H9 (cell line): ENCODE data around the gene PLEK. TPM values are rescaled to one million over a fixed set of nuclear protein-coding genes. Genes with fewer than 3 reads are reported as not detected.

Experiments
- DNase-seq: peaks from one replicate; pipeline ENCODE4 v3.0.0-alpha.2; 2017
- H2AFZ ChIP-seq: one replicate; pipeline ENCODE4 v1.6.1; 2013; ENCODE audit warnings: mild to moderate bottlenecking, low read length, control low read depth, moderate library complexity
- H2AK5ac ChIP-seq: 2 replicates; pipeline ENCODE4 v1.6.1; 2013; ENCODE audit warnings: low read length, control low read depth, mixed read lengths; ENCODE audit not compliant: insufficient read length
- H2BK120ac ChIP-seq: one replicate; pipeline ENCODE4 v1.6.1; 2013; ENCODE audit warnings: low read depth, mild to moderate bottlenecking, low read length, control low read depth, inconsistent platforms; ENCODE audit not compliant: poor library complexity, severe bottlenecking
- H2BK12ac ChIP-seq: 2 replicates; pipeline ENCODE4 v1.6.1; 2013; ENCODE audit warnings: low read length, control low read depth, mixed read lengths, low read depth; ENCODE audit not compliant: insufficient read length
- H2BK15ac ChIP-seq: 2 replicates; pipeline ENCODE4 v1.6.1; 2013; ENCODE audit warnings: low read depth, low read length, control low read depth
- H2BK20ac ChIP-seq: one replicate; pipeline ENCODE4 v1.6.1; 2013; ENCODE audit warnings: low read depth, mild to moderate bottlenecking, low read length, control low read depth, inconsistent platforms; ENCODE audit not compliant: poor library complexity, severe bottlenecking
- H2BK5ac ChIP-seq: 2 replicates; pipeline ENCODE4 v1.6.1; 2013; ENCODE audit warnings: low read length, control low read depth, mixed read lengths; ENCODE audit not compliant: insufficient read length
- H3K14ac ChIP-seq: 2 replicates; pipeline ENCODE4 v1.6.1; 2013; ENCODE audit warnings: low read length, control low read depth; ENCODE audit not compliant: insufficient read depth
- H3K18ac ChIP-seq: 2 replicates; pipeline ENCODE4 v1.6.1; 2013; ENCODE audit warnings: low read depth, mild to moderate bottlenecking, mixed read lengths, low read length, control low read depth; ENCODE audit not compliant: insufficient read length
- H3K23ac ChIP-seq: 2 replicates; pipeline ENCODE4 v1.6.1; 2013; ENCODE audit warnings: low read length, control low read depth, mixed read lengths, low read depth; ENCODE audit not compliant: insufficient read length
- H3K23me2 ChIP-seq: 2 replicates; pipeline ENCODE4 v1.6.1; 2013; ENCODE audit warnings: low read depth, mild to moderate bottlenecking, mixed read lengths, low read length, control low read depth; ENCODE audit not compliant: insufficient read length, poor library complexity, severe bottlenecking
- H3K27ac ChIP-seq: 2 replicates; pipeline ENCODE4 v1.5.1; 2013; ENCODE audit warnings: low read length, control low read depth, mixed read lengths, low read depth; ENCODE audit not compliant: insufficient read length
- H3K27me3 ChIP-seq: 2 replicates; pipeline ENCODE4 v1.6.1; 2013; ENCODE audit warnings: low read length, control low read depth, inconsistent platforms; ENCODE audit not compliant: insufficient read depth
- H3K4ac ChIP-seq: 2 replicates; pipeline ENCODE4 v1.6.1; 2013; ENCODE audit warnings: low read depth, mild to moderate bottlenecking, control low read depth, inconsistent platforms, low read length, moderate library complexity
- H3K4me1 ChIP-seq: 2 replicates; pipeline ENCODE4 v1.6.1; 2013; ENCODE audit warnings: low read length, control low read depth, inconsistent platforms; ENCODE audit not compliant: insufficient read depth
- H3K4me2 ChIP-seq: 2 replicates; pipeline ENCODE4 v1.6.1; 2013; ENCODE audit warnings: low read length, control low read depth, mixed read lengths; ENCODE audit not compliant: insufficient read length, insufficient read depth
- H3K56ac ChIP-seq: 2 replicates; pipeline ENCODE4 v1.6.1; 2013; ENCODE audit warnings: low read depth, mild to moderate bottlenecking, mixed read lengths, low read length, control low read depth; ENCODE audit not compliant: insufficient read length
- H3K79me1 ChIP-seq: 2 replicates; pipeline ENCODE4 v1.6.1; 2013; ENCODE audit warnings: low read depth, mild to moderate bottlenecking, moderate library complexity, low read length, control low read depth, inconsistent platforms; ENCODE audit not compliant: insufficient read depth, poor library complexity, severe bottlenecking
- H3K79me2 ChIP-seq: 2 replicates; pipeline ENCODE4 v1.6.1; 2013; ENCODE audit warnings: low read length, control low read depth, inconsistent platforms; ENCODE audit not compliant: insufficient read depth
- H3K9ac ChIP-seq: 2 replicates; pipeline ENCODE4 v1.6.1; 2013; ENCODE audit warnings: low read length, control low read depth, mixed read lengths; ENCODE audit not compliant: insufficient read length; ENCODE audit errors: extremely low read depth
- H3K9me3 ChIP-seq: one replicate; pipeline ENCODE4 v1.6.1; 2013; ENCODE audit warnings: low read depth, low read length, inconsistent platforms; ENCODE audit not compliant: control insufficient read depth
- H3T11ph ChIP-seq: one replicate; pipeline ENCODE4 v1.6.1; 2013; ENCODE audit warnings: mild to moderate bottlenecking, low read length, control low read depth, inconsistent platforms
- H4K20me1 ChIP-seq: one replicate; pipeline ENCODE4 v1.6.1; 2013; ENCODE audit not compliant: control insufficient read depth, insufficient read length, insufficient read depth
- H4K5ac ChIP-seq: 2 replicates; pipeline ENCODE4 v1.6.1; 2013; ENCODE audit warnings: low read depth, mild to moderate bottlenecking, mixed read lengths, low read length, control low read depth; ENCODE audit not compliant: insufficient read length
- H4K8ac ChIP-seq: replicated peaks from 2 replicates; pipeline ENCODE4 v1.6.1; 2013; ENCODE audit warnings: low read length, control low read depth, mixed read lengths, low read depth; ENCODE audit not compliant: insufficient read length
- H4K91ac ChIP-seq: 2 replicates; pipeline ENCODE4 v1.6.1; 2013; ENCODE audit warnings: low read depth, mild to moderate bottlenecking, moderate library complexity, mixed read lengths, low read length, control low read depth; ENCODE audit not compliant: insufficient read length
- H3K27ac Mint-ChIP-seq, 3 experiments: 2 replicates in 2 of 3; 3 replicates in 1 of 3; pipeline ENCODE4 v1.8.0; 2020 to 2021; ENCODE audit warnings: mixed read lengths in 3 of 3, mild to moderate bottlenecking in 1 of 3, moderate library complexity in 1 of 3
- H3K27me3 Mint-ChIP-seq: 2 replicates; pipeline ENCODE4 v1.8.0; 2021; ENCODE audit warnings: low read depth, mild to moderate bottlenecking, moderate library complexity, mixed read lengths
- H3K36me3 Mint-ChIP-seq, 3 experiments: 2 replicates in 2 of 3; 3 replicates in 1 of 3; pipeline ENCODE4 v1.8.0; 2020 to 2021; ENCODE audit warnings: low read depth in 3 of 3, mixed read lengths in 3 of 3; ENCODE audit not compliant: insufficient read depth in 1 of 3
- H3K4me1 Mint-ChIP-seq, 2 experiments: 2 replicates each; pipeline ENCODE4 v1.8.0; 2020; ENCODE audit warnings: mixed read lengths in 2 of 2
- H3K4me3 Mint-ChIP-seq, 2 experiments: 2 replicates in 1 of 2; 3 replicates in 1 of 2; pipeline ENCODE4 v1.8.0; 2020 to 2021; ENCODE audit warnings: mild to moderate bottlenecking in 2 of 2, mixed read lengths in 2 of 2, moderate library complexity in 1 of 2
- H3K9me3 Mint-ChIP-seq, 2 experiments: 2 replicates in 1 of 2; 3 replicates in 1 of 2; pipeline ENCODE4 v1.8.0; 2020; ENCODE audit warnings: mild to moderate bottlenecking in 2 of 2, mixed read lengths in 2 of 2, moderate library complexity in 1 of 2
- CTCF ChIP-seq: fragments of 200-600 bp; sonication (generic); conservative IDR thresholded peaks from 3 replicates; pipeline ENCODE4 v1.8.0; 2021; ENCODE audit warnings: antibody characterized with exemption, mild to moderate bottlenecking
- WGBS: extraction: QIAGEN DNeasy Blood & Tissue Kit; methylation state at CpG from one replicate; pipeline ENCODE4 v1.1.7; 2013; ENCODE audit warnings: missing lambda C conversion rate, low lambda C conversion rate, mixed read lengths; ENCODE audit not compliant: insufficient read length; ENCODE audit errors: extremely low coverage; 5-methylcytosine and 5-hydroxymethylcytosine counted together
- total RNA-seq: library from RNA; stranded (reverse); gene quantifications from 2 replicates; pipeline ENCODE4 v1.2.1, GENCODE V29; 2021

The PLEK gene
- total RNA-seq, 1 experiment from 2014 or later: not detected

GRCh38 chr2:68413466-68413865 lies 48.4 kb downstream of the PLEK start:
- Histone ChIP-seq H3K14ac (no peak overlapping the region), H2AK5ac (no peak overlapping the region), H4K91ac (no peak overlapping the region), H2BK120ac (no peak overlapping the region), H3K79me2 (no peaks in the 10 kb centered on the region), H3K23me2 (no peaks in the 10 kb centered on the region), H3K4me2 (no peak overlapping the region), H2BK20ac (no peak overlapping the region), H3K4ac (no peak overlapping the region), H4K8ac (no peak overlapping the region), H2BK15ac (no peak overlapping the region), H3T11ph (no peak overlapping the region), H3K4me1 (no peaks in the 10 kb centered on the region), H3K27ac (no peak overlapping the region), H2BK12ac (no peak overlapping the region), H2BK5ac (no peak overlapping the region), H3K56ac (no peak overlapping the region), H3K79me1 (no peaks in the 10 kb centered on the region), H4K5ac (no peak overlapping the region), H3K23ac (no peak overlapping the region), H3K27me3 (no peaks in the 10 kb centered on the region), H3K9me3 (no peaks in the 10 kb centered on the region), H2AFZ (no peak overlapping the region), H4K20me1 (no peaks in the 10 kb centered on the region), H3K9ac (no peak overlapping the region), H3K18ac (no peak overlapping the region)
- TF ChIP-seq CTCF: no peak
- H3K27ac Mint-ChIP-seq: 0 out of 7 replicates have a peak overlapping the region, but pooled peaks of 1 of the 3 experiments have one; percentile 2
- DNase-seq: no peak
- H3K9me3 Mint-ChIP-seq: no peaks in the 10 kb centered on the region
- peaks cover 14 to 19% of the 10 kb centered on the region in 2 experiments for H3K4me1 Mint-ChIP-seq
- peaks cover 10% of the 10 kb centered on the region for H3K27me3 Mint-ChIP-seq
- no peaks in the 10 kb centered on the region; a peak in 1 of 7 replicates for H3K36me3 Mint-ChIP-seq
- no CpG with 5 or more reads among the region's 2 CpGs for WGBS
- H3K4me3 Mint-ChIP-seq: no peak overlapping the region
